NCI-H128 (cell line): ENCODE results near the gene MAPK11.

Source experiments
- DNase-seq: peaks from one replicate; lab custom pipeline; 2025; ENCODE audit not compliant: unreplicated experiment; lab: John Stamatoyannopoulos, UW

The MAPK11 gene

DNA sequence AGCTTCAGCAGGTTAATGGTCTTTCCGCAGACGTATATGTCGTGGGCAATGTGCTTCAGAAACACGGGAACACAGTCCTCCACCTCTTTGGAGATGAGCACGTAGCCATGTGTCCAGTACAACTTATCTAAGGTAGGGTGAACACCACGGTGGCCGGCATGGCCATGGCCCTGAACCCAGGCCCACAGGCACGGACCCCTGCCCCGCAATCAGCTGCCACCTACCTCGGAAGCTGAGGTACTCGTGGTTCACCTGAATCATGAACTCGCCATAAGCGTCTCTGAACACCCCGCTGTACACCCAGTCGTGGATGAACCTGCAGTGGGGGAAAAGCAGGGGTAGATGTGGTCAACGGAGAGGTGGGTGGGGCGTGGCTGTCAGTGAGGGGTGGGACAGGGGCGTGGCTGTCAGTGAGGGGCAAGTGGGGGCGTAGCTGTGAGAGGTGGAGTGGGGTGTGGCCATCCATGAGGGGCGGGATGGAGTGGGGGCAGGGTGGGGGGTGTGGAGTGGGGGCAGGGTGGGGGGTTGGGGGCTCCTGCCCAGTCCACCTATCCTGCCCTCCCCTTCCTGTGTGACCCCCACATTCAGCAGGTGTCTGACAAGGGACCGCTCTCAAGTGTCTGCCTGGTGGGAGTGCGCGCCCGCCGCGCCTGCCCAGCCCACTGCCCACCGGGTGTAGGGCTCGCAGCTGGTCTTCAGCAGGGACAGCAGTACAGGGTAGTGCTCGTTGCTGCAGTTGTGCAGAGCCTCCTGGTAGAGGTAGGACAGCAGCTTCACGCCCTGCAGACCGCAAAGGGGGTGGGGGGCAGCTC is 43.9 kb downstream of the MAPK11 start:
- DNase-seq, result no peak

DNA sequence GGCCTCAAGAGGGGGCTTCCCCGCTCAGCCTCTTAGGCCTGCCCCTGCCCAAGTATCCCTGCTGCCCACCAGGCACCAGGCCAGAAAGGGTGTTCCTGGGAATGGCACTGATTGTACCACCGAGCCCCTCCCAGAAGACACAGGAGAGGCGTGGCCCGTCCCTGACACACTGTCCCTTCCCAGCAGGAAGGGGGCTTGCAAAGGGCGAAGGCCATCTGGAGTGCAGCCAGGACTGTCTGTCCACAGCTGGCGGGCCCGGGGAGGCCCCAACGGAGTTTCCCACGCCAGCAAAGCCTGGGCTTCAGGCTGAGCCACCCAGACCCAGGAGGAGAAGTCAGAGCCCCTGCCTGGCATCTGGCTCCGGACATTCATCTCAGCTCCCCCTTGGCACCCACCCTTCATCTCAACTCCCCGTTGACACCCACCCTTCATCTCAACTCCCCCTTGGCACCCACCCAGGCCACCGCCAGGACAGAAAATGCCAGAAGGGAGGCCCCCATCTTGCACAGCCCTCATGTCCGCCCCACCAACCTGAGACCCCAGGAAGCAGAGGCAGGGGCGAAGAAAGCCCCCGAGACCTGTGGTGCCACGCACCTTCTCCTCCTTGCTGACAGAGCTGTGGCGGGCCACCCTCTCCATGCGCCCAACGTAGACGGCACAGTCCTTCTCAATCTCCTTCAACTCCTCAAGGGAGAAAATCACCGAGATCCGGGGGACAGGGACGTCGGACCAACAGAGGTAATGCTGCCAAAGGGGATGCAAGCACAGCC is 44.8 kb downstream of the MAPK11 start:
- no peak for DNase-seq

DNA sequence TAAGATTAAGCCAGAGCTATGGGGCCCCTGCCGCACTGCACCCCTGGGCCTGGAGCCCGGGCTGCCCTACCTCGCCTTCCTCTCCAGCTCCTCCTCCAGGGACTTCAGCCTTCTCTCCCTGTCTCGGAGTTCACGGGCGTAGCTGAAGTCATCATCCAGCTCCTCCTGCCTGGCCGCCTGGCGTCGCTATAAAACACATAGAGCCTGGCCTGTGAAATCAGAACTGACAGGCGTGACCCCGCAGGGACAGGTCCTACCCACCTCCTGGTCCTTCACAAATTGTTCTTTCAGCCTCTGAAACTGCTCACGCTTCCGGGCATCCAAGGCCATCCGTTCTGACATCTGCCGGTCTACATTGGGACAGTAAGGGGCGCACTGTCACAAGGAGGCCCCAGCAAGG is 46.1 kb downstream of the MAPK11 start:
- DNase-seq, result no peak

DNA sequence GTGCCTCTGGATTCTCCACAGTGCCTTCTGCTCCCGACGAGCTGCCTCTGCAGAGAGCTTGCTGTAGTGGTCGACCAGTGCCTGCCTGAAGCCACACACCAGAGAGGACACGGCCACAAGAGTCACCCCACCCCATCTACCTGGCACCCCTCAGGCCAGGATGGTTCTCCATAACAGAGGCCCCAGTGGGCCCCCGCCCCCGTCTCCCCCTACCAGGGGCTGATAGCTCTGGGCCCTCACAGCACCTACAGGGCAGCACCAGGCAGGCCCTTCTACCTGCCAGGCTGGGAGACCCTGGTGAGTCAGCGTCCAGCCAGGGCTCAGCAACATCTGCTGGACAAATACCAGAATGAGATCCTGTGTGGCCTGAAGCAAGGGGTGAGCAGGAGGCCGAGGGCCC is 47.7 kb downstream of the MAPK11 start:
- no peak for DNase-seq

DNA sequence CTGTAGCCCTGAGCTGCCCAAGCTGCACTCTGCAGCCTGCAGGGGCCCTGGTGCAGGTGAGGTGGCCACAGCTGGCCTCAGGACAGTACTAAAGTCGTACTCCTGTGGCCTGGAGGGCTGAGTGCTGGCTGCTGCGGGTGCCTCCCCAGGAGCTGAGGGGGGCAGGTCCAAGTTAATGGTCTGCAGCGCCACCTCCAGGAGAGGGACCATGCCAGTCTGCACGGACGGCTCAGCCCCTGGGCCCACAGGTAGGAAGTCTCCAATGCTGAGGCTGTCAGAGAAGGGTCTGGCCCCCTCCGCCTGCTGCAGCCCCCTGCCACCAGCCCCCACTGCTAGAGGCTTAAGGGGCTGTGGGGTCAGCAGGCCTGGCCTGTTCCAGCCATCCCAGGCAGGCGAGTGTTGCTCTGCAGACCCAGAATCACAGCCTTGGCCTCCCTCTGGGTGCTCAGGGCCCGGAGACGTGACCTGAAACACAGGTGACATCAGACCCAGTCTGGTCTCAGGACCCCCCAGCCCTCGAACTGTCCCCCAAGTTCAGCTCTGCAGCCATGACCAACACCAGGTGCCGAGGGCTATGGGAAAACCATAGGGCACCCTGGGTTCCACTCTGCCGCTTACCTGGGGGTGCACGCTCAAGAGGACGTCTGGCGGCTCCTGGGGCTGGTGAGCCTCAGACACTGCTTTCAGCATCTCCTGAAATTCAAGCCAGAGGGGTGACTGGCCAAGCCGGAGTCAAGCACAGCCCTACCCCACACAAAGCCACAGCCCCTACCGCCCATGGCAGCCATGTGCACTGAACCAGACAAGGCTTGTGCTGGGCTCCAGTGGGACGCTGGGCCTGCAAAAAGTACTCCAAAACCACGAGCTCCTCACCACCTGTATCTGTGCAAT is 48.5 kb downstream of the MAPK11 start:
- DNase-seq, result no peak

DNA sequence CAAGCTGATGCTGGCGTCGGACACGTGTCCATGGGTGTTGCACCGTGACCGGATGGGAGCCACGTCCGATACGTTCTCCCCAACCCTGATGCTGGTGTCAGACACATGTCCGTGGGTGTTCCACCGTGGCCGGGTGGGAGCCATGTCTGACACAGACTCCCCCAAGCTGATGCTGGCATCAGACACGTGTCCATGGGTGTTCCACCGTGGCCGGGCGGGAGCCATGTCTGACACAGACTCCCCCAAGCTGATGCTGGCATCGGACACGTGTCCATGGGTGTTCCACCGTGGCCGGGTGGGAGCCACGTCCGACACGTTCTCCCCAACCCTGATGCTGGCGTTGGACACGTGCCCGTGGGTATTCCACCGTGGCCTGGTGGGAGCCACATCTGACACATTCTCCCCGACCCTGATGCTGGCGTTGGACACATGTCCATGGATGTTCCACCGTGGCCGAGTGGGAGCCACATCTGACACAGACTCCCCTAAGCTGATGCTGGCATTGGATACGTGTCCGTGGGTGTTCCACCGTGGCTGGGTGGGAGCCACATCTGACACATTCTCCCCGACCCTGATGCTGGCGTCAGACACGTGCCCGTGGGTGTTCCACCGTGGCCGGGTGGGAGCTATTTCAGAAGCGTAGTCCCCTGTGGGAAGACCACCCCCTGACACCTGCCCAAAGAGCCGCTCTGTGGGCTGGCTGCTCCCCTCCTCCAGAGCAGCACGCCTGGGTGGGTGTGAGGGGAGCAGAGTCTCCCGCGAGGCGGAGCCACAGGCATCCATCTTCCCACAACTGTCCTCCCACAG is 49.4 kb downstream of the MAPK11 start:
- no peak for DNase-seq

DNA sequence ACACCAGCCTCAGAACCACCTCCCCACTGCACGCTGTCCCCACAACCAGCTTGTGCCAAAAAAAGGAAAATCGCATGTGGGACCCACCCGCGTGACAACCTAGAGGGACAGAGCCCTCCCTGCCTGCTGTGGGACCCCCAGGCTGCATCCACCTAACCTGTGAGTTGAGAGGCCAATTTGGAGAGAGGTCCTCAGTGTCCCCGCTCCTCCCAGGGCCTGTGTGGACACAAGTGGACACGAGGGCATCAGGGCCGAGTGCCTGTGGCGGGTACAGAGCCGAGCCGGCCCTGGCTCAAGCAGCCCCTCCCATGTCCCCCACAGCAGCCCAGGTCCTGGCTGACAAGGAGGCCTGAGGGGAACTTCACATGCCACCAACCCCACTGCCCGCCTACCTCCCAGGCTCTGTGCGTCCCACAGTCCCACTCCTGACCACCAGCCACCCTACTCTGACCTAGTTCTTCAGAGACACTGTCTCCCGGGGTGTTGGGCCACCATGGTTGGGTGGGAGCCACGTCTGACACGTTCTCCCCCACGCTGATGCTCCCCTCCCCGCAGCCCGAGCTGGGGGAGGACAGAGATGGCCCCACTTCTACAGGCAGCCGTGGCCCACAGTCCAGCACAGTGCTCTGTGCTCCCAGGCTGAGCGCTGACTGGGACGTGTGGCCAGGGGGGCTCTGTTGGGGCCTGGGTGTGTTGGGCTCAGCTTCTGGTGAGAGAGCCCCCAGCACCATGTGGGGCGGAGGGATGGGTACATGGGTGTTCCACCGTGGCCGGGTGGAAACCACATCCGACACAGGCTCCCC is 50.2 kb downstream of the MAPK11 start:
- DNase-seq, result no peak

DNA sequence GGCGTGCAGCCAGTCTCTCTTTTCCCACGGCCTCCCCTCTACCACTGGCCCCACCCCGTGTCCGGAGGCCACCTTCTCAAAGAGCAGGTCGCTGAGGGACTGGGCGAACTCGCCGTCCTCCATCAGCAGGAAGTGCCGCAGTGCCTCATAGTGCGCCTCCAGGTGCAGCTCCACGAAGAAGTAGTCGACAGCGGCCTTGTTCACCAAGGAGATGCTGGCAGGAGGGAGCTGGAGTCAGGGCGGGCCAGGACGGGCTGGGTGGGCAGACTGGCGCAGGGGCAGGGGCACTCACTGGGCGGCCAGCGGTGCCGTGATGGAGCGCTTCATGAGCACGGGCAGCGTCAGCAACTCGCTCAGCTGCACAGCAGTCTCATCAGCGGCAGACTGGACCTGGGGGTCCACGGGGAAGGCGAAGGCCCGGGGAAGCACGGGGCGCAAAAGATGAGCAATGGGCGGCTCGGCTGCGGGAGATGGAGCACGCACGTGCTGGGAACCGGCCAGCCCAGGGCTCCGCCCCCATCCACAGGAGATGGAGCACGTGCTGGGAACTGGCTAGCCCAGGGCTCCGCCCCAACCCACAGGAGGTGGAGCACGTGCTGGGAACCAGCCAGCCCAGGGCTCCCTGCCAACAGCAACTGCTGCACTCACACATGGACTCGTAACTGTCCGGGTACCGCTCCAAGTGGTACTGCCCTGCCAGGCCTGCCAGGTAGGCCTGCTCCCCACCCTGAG is 51.0 kb downstream of the MAPK11 start:
- no peak for DNase-seq

DNA sequence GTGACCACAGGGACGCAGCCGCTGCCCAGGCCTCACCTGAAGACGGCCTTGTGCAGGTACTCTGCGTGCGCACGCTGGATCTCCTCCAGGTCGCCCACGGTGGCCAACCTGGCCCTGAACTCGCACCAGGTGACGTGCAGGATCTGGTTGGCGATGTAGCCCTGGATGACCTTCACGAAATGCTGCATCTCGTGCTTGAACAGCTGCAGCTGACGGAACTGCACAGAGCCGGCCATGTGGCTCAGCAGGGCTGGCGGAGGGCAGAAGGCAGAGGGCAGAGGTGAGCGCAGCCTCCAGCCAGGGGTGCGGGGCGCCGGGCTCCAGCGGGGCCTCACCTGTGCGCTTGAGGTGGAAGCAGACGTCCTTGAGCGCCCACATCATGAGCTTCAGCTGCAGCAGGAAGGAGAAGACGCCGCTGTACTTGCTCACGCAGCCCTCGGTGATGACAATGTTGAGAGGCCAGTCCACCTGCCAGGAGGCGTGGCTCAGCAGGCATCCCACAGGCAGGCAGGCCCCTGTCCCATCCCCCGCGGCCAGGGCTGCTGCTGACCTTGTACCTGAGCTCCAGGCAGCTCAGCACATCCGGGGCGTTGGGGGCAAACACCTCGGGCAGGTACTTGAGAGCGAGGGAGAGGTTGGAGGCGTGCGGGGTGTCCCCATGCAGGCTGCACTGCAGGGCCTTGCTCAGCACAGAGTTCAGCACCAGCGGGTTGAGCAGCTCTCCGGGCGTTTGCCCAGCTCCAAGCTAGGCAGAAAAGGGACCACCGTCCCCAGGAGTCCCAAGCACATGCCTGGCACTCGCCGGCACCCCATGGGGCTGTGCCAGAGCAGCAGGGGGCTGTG is 51.8 kb downstream of the MAPK11 start:
- DNase-seq, result no peak

DNA sequence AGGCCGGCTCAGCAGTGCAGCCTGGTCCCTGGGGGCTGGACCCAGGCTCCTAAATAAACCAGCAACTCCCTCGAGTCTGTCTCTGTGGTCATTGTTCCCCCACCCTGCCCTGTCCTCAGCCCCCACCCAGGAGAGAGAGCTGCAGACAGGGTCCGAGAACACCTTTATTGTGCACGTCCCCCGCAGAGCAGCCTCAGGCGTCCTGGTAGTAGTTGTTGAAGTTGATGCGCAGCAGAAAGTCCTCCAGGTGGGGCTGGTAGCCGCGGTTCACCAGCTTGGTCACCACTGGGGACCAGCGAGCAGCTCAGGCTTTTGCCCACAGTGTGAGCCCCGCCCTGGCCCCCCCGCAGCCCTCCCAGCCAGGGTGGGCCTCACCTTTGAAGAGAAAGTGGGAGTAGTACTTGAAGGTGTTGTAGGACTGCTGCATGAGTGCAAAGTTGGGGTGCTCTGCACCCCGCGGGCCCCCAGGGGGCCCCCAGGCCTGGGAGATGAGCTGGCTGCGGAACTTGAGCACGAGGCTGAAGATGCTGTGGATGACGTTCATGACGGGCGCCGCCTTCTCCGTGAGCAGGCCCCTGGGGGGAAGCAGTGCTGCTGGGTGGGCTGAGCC is 52.5 kb downstream of the MAPK11 start:
- DNase-seq, result no peak

DNA sequence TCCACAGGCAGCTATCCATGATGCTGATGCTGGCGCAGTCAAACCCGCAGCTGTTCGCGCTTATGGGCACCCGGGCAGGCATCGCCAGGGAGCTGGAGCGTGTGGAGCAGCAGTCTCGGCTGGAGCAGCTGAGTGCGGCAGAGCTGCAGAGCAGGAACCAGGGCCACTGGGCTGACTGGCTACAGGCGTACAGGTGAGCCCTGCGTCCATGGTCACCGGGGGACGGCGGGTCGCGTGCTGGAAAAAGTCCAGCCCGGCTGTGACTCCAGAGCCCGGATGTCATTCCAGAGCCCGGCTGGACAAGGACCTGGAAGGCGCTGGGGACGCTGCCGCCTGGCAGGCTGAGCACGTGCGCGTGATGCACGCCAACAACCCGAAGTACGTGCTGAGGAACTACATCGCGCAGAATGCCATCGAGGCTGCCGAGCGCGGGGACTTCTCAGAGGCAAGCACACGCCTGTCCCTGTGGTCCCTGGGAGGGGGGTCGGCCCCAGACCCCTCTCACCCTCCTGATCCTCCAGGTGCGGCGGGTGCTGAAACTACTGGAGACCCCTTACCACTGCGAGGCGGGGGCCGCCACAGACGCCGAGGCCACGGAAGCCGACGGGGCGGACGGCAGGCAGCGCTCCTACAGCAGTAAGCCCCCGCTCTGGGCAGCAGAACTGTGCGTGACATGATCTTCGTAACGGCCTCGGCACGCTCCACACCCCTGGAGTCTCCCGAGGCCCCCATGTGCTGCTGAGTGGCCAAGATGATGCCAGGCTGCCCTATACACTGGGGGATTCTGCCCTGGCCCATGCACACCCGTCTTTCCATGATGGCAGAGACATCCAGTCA is 53.3 kb downstream of the MAPK11 start:
- no peak for DNase-seq

DNA sequence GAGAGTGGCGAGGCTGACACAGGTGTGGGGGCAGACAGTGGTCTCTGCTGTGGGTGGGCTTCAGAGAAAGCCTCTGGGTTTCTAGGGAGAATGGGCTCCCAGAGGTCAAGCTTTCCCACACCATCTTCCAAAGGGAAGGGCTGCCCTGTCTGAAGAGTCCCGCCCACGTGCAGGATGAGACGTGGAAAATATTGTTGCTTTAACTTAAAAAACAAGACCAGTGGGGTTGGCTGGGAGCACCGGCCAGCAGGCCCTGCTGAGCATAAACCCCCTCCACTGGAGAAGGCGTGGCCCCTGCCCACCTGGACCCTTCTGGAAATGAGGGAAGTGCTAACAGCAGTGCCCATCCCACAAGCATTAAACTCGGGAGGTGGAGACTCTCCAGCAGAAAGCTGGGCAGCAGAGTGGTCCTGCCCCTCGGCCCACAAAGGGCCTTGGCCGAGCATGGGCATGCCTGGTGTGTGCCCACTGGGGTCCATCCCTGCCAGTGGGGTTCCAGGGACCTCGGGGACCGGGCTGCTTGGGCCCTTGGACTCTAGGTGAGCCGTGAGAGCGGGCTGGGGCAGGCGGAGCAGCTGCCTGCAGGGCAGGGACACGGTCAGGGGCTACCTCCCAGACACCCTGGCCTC is 54.0 kb downstream of the MAPK11 start:
- no peak for DNase-seq

DNA sequence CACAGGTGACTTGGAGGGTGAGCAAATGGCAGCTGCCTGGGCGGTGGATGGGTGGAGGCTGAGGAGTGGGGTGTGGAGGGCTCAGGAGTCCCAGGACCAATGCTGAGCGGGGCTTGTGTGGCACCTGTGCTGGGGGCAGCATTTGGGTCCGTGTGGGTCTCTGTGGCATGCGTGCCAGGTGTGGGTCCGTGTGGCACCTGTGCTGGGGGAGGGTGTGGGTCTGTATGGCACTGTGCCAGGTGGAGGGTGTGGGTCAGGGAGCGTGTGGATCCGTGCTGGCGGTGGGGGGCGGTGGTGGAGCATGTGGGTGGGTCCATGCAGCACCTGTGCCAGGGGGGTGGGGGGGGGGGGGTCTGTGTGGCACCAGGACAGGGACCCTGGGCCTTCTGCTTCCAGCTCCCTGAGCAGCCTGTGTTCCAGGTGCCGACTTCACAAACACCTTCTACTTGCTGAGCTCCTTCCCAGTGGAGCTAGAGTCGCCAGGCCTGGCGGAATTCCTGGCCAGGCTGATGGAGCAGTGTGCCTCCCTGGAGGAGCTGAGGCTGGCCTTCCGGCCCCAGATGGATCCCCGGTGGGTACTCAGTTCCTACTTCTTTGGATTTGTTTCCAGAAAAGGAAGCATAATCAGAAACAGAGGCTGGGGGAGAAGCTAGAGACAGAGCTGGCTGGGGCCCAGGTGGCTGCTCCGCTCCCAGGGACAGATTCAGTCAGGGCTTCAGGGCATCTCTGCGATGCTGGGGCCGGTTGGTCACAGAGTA is 54.7 kb downstream of the MAPK11 start:
- no peak for DNase-seq
